ENCODE results near the gene ZNF205. TPM values are rescaled to one million over a fixed set of nuclear protein-coding genes. Genes with fewer than 3 reads are reported as not detected.

ZNF205 gene
- total RNA-seq = 15.9 TPM

GRCh38 chr16:3112058-3112880, at the start of gene ZNF205:
TSS of gene ZNF205 (plus strand) at chr16:3112586. CDS start at chr16:3113431, 845 bp downstream.

GRCh38 chr16:3065069-3065741, 47.2 kb upstream of the ZNF205 start, which contains the start of gene IL32:
TSS of gene IL32 (plus strand) at chr16:3065640. CDS start at chr16:3065812, 172 bp downstream.

GRCh38 chr16:3098459-3099394, 13.7 kb upstream of the ZNF205 start, which contains the start of gene ZSCAN10:
TSS of gene ZSCAN10 (minus strand) at chr16:3099294. CDS start at chr16:3092937, 6,357 bp downstream.

GRCh38 chr16:3134338-3135125, 22.1 kb downstream of the ZNF205 start, which contains the start of gene ZNF213:
TSS of gene ZNF213 (plus strand) at chr16:3135029. CDS start at chr16:3137281, 2,252 bp downstream.

Small RNA genes lying within 50 kb of the gene (small RNA-seq; reads per million reads assigned to genes)
- 0.56 reads per million, percentile 59 among the genes with 10 or more reads in this experiment for gene RNU1-22P

Other genes with a start within 250 kb of the ZNF205 start
- gene FLYWCH2, start 229.4 kb upstream of the ZNF205 start, total RNA-seq = 42.2 TPM
- gene FLYWCH1, start 200.7 kb upstream of the ZNF205 start, total RNA-seq = 29.1 TPM
- gene KREMEN2, start 148.3 kb upstream of the ZNF205 start, total RNA-seq = 0.46 TPM
- 28.4 TPM for gene PAQR4, start 143.2 kb upstream of the ZNF205 start, total RNA-seq
- 2.3 TPM for gene PKMYT1, start 132.1 kb upstream of the ZNF205 start, total RNA-seq
- gene CLDN9, start 99.7 kb upstream of the ZNF205 start, total RNA-seq = not detected
- gene CLDN6, start 94.4 kb upstream of the ZNF205 start, total RNA-seq = 1.2 TPM
- gene TNFRSF12A, start 92.2 kb upstream of the ZNF205 start, total RNA-seq = 1.2 TPM
- 20.3 TPM for gene HCFC1R1, start 88.6 kb upstream of the ZNF205 start, total RNA-seq
- gene THOC6, start 88.6 kb upstream of the ZNF205 start, total RNA-seq = 4.8 TPM
- not detected for gene BICDL2, start 75.6 kb upstream of the ZNF205 start, total RNA-seq
- 0.92 TPM for gene MMP25, start 66.0 kb upstream of the ZNF205 start, total RNA-seq
- 1.6 TPM for gene IL32, start 46.9 kb upstream of the ZNF205 start, total RNA-seq
- gene ZSCAN10, start 13.3 kb upstream of the ZNF205 start, total RNA-seq = not detected
- gene ZNF213, start 22.4 kb downstream of the ZNF205 start, total RNA-seq = 8.1 TPM
- gene OR1F1, start 75.6 kb downstream of the ZNF205 start, total RNA-seq = 0.69 TPM
- 15.9 TPM for gene ZNF200, start 122.6 kb downstream of the ZNF205 start, total RNA-seq
- gene MEFV, start 144.0 kb downstream of the ZNF205 start, total RNA-seq = 0.46 TPM
- gene ZNF263, start 170.9 kb downstream of the ZNF205 start, total RNA-seq = 36.0 TPM
- 22.4 TPM for gene TIGD7, start 192.8 kb downstream of the ZNF205 start, total RNA-seq
- gene ZNF75A, start 192.9 kb downstream of the ZNF205 start, total RNA-seq = 32.8 TPM
- 0.46 TPM for gene OR2C1, start 243.3 kb downstream of the ZNF205 start, total RNA-seq